ENCODE results near the gene EML3.
A peak's percentile ranks its signal among the peaks of the same experiment; 100 is the strongest.
"Not testable (repeated sequence)": the region's sequence is repeated elsewhere in the genome, so short reads cannot be mapped to it uniquely, and the experiment has no call there.

Gene EML3

GRCh38 chr11:62612366-62613290, at the start of gene EML3, which contains the start of gene ROM1:
Gene EML3 (minus strand): TSS chr11:62612775. CDS start chr11:62612457, 318 bp downstream.
Gene ROM1 (plus strand): TSS chr11:62613257. CDS start chr11:62613282, 25 bp downstream.
- DNase-seq = peak; percentile 76

- DNase-seq = no peak
Measured at GRCh38 chr11:62656796-62657429, 44.3 kb upstream of the EML3 start.

GRCh38 chr11:62654297-62654696, 41.7 kb upstream of the EML3 start:
- no peak for DNase-seq

GRCh38 chr11:62652161-62653006, 39.8 kb upstream of the EML3 start:
- DNase-seq = no peak

- DNase-seq = not testable (repeated sequence)
Measured at GRCh38 chr11:62650283-62650682, 37.7 kb upstream of the EML3 start.

- no peak for DNase-seq
Measured at GRCh38 chr11:62649486-62649885, 36.9 kb upstream of the EML3 start.

- DNase-seq = no peak
Measured at GRCh38 chr11:62648967-62649364, 36.4 kb upstream of the EML3 start.

- no peak for DNase-seq
Measured at GRCh38 chr11:62648185-62648966, 35.8 kb upstream of the EML3 start.

- no peak for DNase-seq
Measured at GRCh38 chr11:62647609-62648005, 35.0 kb upstream of the EML3 start.

- DNase-seq = no peak
Measured at GRCh38 chr11:62646825-62647608, 34.4 kb upstream of the EML3 start.

- peak; percentile 97 for DNase-seq
Measured at GRCh38 chr11:62645946-62646824, 33.6 kb upstream of the EML3 start, which contains the start of gene GANAB. Gene GANAB (minus strand): TSS chr11:62646613. CDS start chr11:62646599, 14 bp downstream.

- no peak for DNase-seq
Measured at GRCh38 chr11:62645671-62645945, 33.0 kb upstream of the EML3 start.

GRCh38 chr11:62644220-62644619, 31.6 kb upstream of the EML3 start:
- no peak for DNase-seq

- no peak for DNase-seq
Measured at GRCh38 chr11:62632492-62632891, 19.9 kb upstream of the EML3 start.

- no peak for DNase-seq
Measured at GRCh38 chr11:62627713-62628112, 15.1 kb upstream of the EML3 start.

GRCh38 chr11:62622476-62623089, 10.0 kb upstream of the EML3 start:
- DNase-seq = peak; percentile 10

GRCh38 chr11:62621567-62622470, 9.2 kb upstream of the EML3 start, which contains the start of gene B3GAT3:
Gene B3GAT3 (minus strand): TSS chr11:62621986. CDS start chr11:62621947, 39 bp downstream.
- DNase-seq = peak; percentile 97

GRCh38 chr11:62621027-62621566, 8.5 kb upstream of the EML3 start:
- DNase-seq = no peak

Data from fibroblast of upper back skin (primary cell).